ENCODE measurements around the gene FUT6. TPM values are rescaled to one million over a fixed set of nuclear protein-coding genes. Genes with fewer than 3 reads are reported as not detected.

The FUT6 gene
- total RNA-seq, 1 donor, result not detected

- H3K79me2 ChIP-seq (ENCODE audit: insufficient read depth, low read length), result no peaks in the 10 kb centered on the region
- no peaks in the 10 kb centered on the region for H4K20me1 ChIP-seq (ENCODE audit: insufficient read depth, low read length)
- peaks cover 14% of the 10 kb centered on the region for H3K27me3 ChIP-seq (ENCODE audit: insufficient read depth, low read length)
- no peak overlapping the region for H3K4me2 ChIP-seq (ENCODE audit: insufficient read depth, low read length)
- no peak overlapping the region for H3K27ac ChIP-seq (ENCODE audit: low read depth, low read length)
- peak; percentile 4 for DNase-seq (ENCODE audit: insufficient read length, low spot score, missing footprints)
- no peak overlapping the region for H2AFZ ChIP-seq (ENCODE audit: low read length)
- H3K36me3 ChIP-seq (ENCODE audit: insufficient read depth, low read length), result no peaks in the 10 kb centered on the region
- H3K4me3 ChIP-seq (ENCODE audit: insufficient read depth, low read length), result no peak overlapping the region
- TF ChIP-seq CTCF (IDR thresholded peaks at IDR 0.05; ENCODE audit: extremely low read depth, low read depth, low read length), result no peak
- no peaks in the 10 kb centered on the region for H3K4me1 ChIP-seq (ENCODE audit: insufficient read depth, low read length)
- no peaks in the 10 kb centered on the region for H3K9me3 ChIP-seq (ENCODE audit: low read depth, low read length)
Observed at GRCh38 chr19:5818594-5818993, 20.9 kb downstream of the FUT6 start.

GRCh38 chr19:5817218-5817617, 22.3 kb downstream of the FUT6 start:
- Histone ChIP-seq H3K4me1 (ENCODE audit: insufficient read depth, low read length) (no peaks in the 10 kb centered on the region), H3K4me3 (ENCODE audit: insufficient read depth, low read length) (no peak overlapping the region), H2AFZ (ENCODE audit: low read length) (no peak overlapping the region), H4K20me1 (ENCODE audit: insufficient read depth, low read length) (no peaks in the 10 kb centered on the region), H3K27ac (ENCODE audit: low read depth, low read length) (no peak overlapping the region), H3K79me2 (ENCODE audit: insufficient read depth, low read length) (no peaks in the 10 kb centered on the region), H3K9me3 (ENCODE audit: low read depth, low read length) (no peaks in the 10 kb centered on the region), H3K36me3 (ENCODE audit: insufficient read depth, low read length) (no peaks in the 10 kb centered on the region), H3K4me2 (ENCODE audit: insufficient read depth, low read length) (no peak overlapping the region), H3K27me3 (ENCODE audit: insufficient read depth, low read length) (peaks cover 14% of the 10 kb centered on the region)
- no peak for TF ChIP-seq CTCF (IDR thresholded peaks at IDR 0.05; ENCODE audit: extremely low read depth, low read depth, low read length)
- no peak for DNase-seq (ENCODE audit: insufficient read length, low spot score, missing footprints)

GRCh38 chr19:5814852-5815246, 24.7 kb downstream of the FUT6 start:
- no peak for TF ChIP-seq CTCF (IDR thresholded peaks at IDR 0.05; ENCODE audit: extremely low read depth, low read depth, low read length)
- no peak overlapping the region for H3K4me2 ChIP-seq (ENCODE audit: insufficient read depth, low read length)
- peaks cover 14% of the 10 kb centered on the region for H3K27me3 ChIP-seq (ENCODE audit: insufficient read depth, low read length)
- H3K79me2 ChIP-seq (ENCODE audit: insufficient read depth, low read length), result no peaks in the 10 kb centered on the region
- no peak overlapping the region for H2AFZ ChIP-seq (ENCODE audit: low read length)
- no peak overlapping the region for H3K27ac ChIP-seq (ENCODE audit: low read depth, low read length)
- H4K20me1 ChIP-seq (ENCODE audit: insufficient read depth, low read length), result no peaks in the 10 kb centered on the region
- no peaks in the 10 kb centered on the region for H3K9me3 ChIP-seq (ENCODE audit: low read depth, low read length)
- H3K36me3 ChIP-seq (ENCODE audit: insufficient read depth, low read length), result no peaks in the 10 kb centered on the region
- H3K4me3 ChIP-seq (ENCODE audit: insufficient read depth, low read length), result no peak overlapping the region
- DNase-seq (ENCODE audit: insufficient read length, low spot score, missing footprints), result peak; percentile 44
- no peaks in the 10 kb centered on the region for H3K4me1 ChIP-seq (ENCODE audit: insufficient read depth, low read length)

- Histone ChIP-seq H3K36me3 (ENCODE audit: insufficient read depth, low read length) (no peaks in the 10 kb centered on the region), H3K27me3 (ENCODE audit: insufficient read depth, low read length) (peaks cover 14% of the 10 kb centered on the region), H3K4me1 (ENCODE audit: insufficient read depth, low read length) (no peaks in the 10 kb centered on the region), H3K79me2 (ENCODE audit: insufficient read depth, low read length) (no peaks in the 10 kb centered on the region), H4K20me1 (ENCODE audit: insufficient read depth, low read length) (no peaks in the 10 kb centered on the region), H2AFZ (ENCODE audit: low read length) (no peak overlapping the region), H3K4me2 (ENCODE audit: insufficient read depth, low read length) (no peak overlapping the region), H3K27ac (ENCODE audit: low read depth, low read length) (no peak overlapping the region), H3K9me3 (ENCODE audit: low read depth, low read length) (no peaks in the 10 kb centered on the region), H3K4me3 (ENCODE audit: insufficient read depth, low read length) (no peak overlapping the region)
- no peak for TF ChIP-seq CTCF (IDR thresholded peaks at IDR 0.05; ENCODE audit: extremely low read depth, low read depth, low read length)
- peak; percentile 69 for DNase-seq (ENCODE audit: insufficient read length, low spot score, missing footprints)
Observed at GRCh38 chr19:5814123-5814851, 25.2 kb downstream of the FUT6 start.

Data from osteoblast (primary cell).